Measurements from ENCODE around the gene KRT86. TPM values are rescaled to one million over a fixed set of nuclear protein-coding genes. Genes with fewer than 3 reads are reported as not detected.

Gene KRT86
- polyA plus RNA-seq, 1 donor (not counting 4 experiments of a cell fraction or from before 2014, with no cell fraction given), result not detected

DNA sequence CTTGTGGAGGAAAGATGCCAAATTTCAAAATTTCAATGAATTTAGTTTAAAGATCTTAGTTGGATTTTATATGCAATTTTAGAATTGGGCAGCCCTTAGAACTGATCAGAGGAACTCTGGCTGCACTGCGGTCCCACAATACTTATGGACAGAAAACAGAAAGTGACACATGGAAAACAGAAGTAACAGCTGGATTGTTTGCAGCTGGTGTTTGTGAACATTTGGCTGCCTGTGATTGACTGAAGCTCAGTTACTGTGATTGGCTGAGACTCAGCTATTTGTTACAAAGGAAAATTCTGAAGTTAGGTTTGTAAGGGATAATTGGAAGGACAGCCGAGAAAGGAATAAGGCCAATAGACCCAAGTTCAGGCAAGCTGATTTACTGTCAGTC lies 10.0 kb upstream of the KRT86 start:
- Histone ChIP-seq H2AFZ (ENCODE audit: control insufficient read depth, low read length) (no peak overlapping the region), H3K9me3 (ENCODE audit: control insufficient read depth, low read depth, low read length) (no peaks in the 10 kb centered on the region), H3K27me3 (ENCODE audit: control insufficient read depth, extremely low read depth, insufficient read depth, low read length) (no peaks in the 10 kb centered on the region), H3K4me3 (ENCODE audit: control insufficient read depth in 2 of 3, extremely low read depth in 1 of 3, insufficient read depth in 2 of 3, low read depth in 1 of 3, low read length in 3 of 3) (no peak overlapping the region), H3K4me1 (ENCODE audit: control insufficient read depth, extremely low read depth, insufficient read depth, low read length) (peaks cover 7% of the 10 kb centered on the region), H3K9ac (ENCODE audit: control insufficient read depth, extremely low read depth, insufficient read depth, low read length) (no peak overlapping the region), H3K36me3 (ENCODE audit: control insufficient read depth in 2 of 2, extremely low read depth in 1 of 2, insufficient read depth in 2 of 2, low read length in 2 of 2) (no peaks in the 10 kb centered on the region), H3K79me2 (ENCODE audit: control insufficient read depth, insufficient read depth, low read length) (no peaks in the 10 kb centered on the region), H4K20me1 (ENCODE audit: control insufficient read depth, extremely low read depth, insufficient read depth, low read length) (no peaks in the 10 kb centered on the region), H3K9me1 (ENCODE audit: control insufficient read depth, extremely low read depth, insufficient read depth, low read length) (no peaks in the 10 kb centered on the region), H3K27ac (ENCODE audit: control insufficient read depth, insufficient read depth, low read length) (no peak overlapping the region), H3K4me2 (ENCODE audit: control insufficient read depth, extremely low read depth, insufficient read depth, low read depth, low read length) (no peak overlapping the region)
- no peak for FAIRE-seq
- TF ChIP-seq, protein P1, sequence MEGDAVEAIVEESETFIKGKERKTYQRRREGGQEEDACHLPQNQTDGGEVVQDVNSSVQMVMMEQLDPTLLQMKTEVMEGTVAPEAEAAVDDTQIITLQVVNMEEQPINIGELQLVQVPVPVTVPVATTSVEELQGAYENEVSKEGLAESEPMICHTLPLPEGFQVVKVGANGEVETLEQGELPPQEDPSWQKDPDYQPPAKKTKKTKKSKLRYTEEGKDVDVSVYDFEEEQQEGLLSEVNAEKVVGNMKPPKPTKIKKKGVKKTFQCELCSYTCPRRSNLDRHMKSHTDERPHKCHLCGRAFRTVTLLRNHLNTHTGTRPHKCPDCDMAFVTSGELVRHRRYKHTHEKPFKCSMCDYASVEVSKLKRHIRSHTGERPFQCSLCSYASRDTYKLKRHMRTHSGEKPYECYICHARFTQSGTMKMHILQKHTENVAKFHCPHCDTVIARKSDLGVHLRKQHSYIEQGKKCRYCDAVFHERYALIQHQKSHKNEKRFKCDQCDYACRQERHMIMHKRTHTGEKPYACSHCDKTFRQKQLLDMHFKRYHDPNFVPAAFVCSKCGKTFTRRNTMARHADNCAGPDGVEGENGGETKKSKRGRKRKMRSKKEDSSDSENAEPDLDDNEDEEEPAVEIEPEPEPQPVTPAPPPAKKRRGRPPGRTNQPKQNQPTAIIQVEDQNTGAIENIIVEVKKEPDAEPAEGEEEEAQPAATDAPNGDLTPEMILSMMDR (optimal IDR thresholded peaks at IDR 0.05 in 1 of 3, IDR thresholded peaks at IDR 0.05 in 1 of 3, conservative IDR thresholded peaks at IDR 0.05 in 1 of 3; ENCODE audit: extremely low read depth in 1 of 3, insufficient read depth in 2 of 3, low read length in 3 of 3), result no peak
- no peak for TF ChIP-seq EZH2 (IDR thresholded peaks at IDR 0.05; ENCODE audit: low read length)
- dilution Hi-C loops (cut with MboI; ENCODE audit: extremely low pct_ligation_motif_present, low sequenced_read_pairs), result no loop called here
- no peak for DNase-seq (ENCODE audit: low read depth, low spot score)

DNA sequence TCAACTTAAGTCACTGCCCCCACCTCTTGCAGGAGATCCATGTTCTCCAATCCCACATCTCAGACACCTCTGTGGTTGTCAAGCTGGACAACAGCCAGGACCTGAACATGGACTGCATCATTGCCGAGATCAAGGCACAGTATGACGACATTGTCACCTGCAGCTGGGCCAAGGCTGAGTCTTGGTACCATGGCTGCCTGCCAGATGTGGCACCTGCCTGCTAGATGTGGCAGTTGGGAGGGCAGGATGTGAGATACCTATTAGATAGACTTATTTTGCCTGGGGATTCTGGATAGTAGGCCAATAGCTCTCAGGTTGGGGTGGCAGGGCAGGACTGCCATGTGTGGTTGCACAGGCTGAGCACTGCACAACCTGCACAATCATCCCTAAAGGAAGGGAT lies 7.9 kb upstream of the KRT86 start:
- DNase-seq (ENCODE audit: low read depth, low spot score) (no peak), FAIRE-seq (peak; percentile 65)
- H3K27ac ChIP-seq (ENCODE audit: control insufficient read depth, insufficient read depth, low read length), result no peak overlapping the region
- dilution Hi-C loops (cut with MboI; ENCODE audit: extremely low pct_ligation_motif_present, low sequenced_read_pairs), result no loop called here
- H3K4me3 ChIP-seq (ENCODE audit: control insufficient read depth in 2 of 3, extremely low read depth in 1 of 3, insufficient read depth in 2 of 3, low read depth in 1 of 3, low read length in 3 of 3), result no peak overlapping the region
- no peaks in the 10 kb centered on the region for H3K79me2 ChIP-seq (ENCODE audit: control insufficient read depth, insufficient read depth, low read length)
- no peaks in the 10 kb centered on the region for H4K20me1 ChIP-seq (ENCODE audit: control insufficient read depth, extremely low read depth, insufficient read depth, low read length)
- H3K4me2 ChIP-seq (ENCODE audit: control insufficient read depth, extremely low read depth, insufficient read depth, low read depth, low read length), result no peak overlapping the region
- TF ChIP-seq EZH2 (IDR thresholded peaks at IDR 0.05; ENCODE audit: low read length), result no peak
- TF ChIP-seq, protein P1 (optimal IDR thresholded peaks at IDR 0.05 in 1 of 3, IDR thresholded peaks at IDR 0.05 in 1 of 3, conservative IDR thresholded peaks at IDR 0.05 in 1 of 3; ENCODE audit: extremely low read depth in 1 of 3, insufficient read depth in 2 of 3, low read length in 3 of 3), result no peak
- H3K27me3 ChIP-seq (ENCODE audit: control insufficient read depth, extremely low read depth, insufficient read depth, low read length), result no peaks in the 10 kb centered on the region
- H2AFZ ChIP-seq (ENCODE audit: control insufficient read depth, low read length), result no peak overlapping the region
- H3K36me3 ChIP-seq (ENCODE audit: control insufficient read depth in 2 of 2, extremely low read depth in 1 of 2, insufficient read depth in 2 of 2, low read length in 2 of 2), result no peaks in the 10 kb centered on the region
- H3K9me3 ChIP-seq (ENCODE audit: control insufficient read depth, low read depth, low read length), result no peaks in the 10 kb centered on the region
- H3K9me1 ChIP-seq (ENCODE audit: control insufficient read depth, extremely low read depth, insufficient read depth, low read length), result no peaks in the 10 kb centered on the region
- peaks cover 7% of the 10 kb centered on the region for H3K4me1 ChIP-seq (ENCODE audit: control insufficient read depth, extremely low read depth, insufficient read depth, low read length)
- H3K9ac ChIP-seq (ENCODE audit: control insufficient read depth, extremely low read depth, insufficient read depth, low read length), result no peak overlapping the region

Data from keratinocyte (primary cell).